ENCODE measurements around the gene TACC2.

TACC2 gene

GRCh38 chr10:122245136-122245535, 256.2 kb downstream of the TACC2 start:
- DNase-seq (ENCODE audit: insufficient read length, low spot score) (no peak), FAIRE-seq (no peak)
- TF ChIP-seq CTCF (IDR thresholded peaks at IDR 0.05; ENCODE audit: insufficient read depth, missing control alignments): no peak

- FAIRE-seq: no peak
- no peak for DNase-seq (ENCODE audit: insufficient read length, low spot score)
- TF ChIP-seq CTCF (IDR thresholded peaks at IDR 0.05; ENCODE audit: insufficient read depth, missing control alignments): no peak
These were observed 256.9 kb downstream of the TACC2 start for GRCh38 chr10:122245897-122246296.

- TF ChIP-seq CTCF (IDR thresholded peaks at IDR 0.05; ENCODE audit: insufficient read depth, missing control alignments): no peak
- no peak for FAIRE-seq
- no peak for DNase-seq (ENCODE audit: insufficient read length, low spot score)
These were observed 258.0 kb downstream of the TACC2 start for GRCh38 chr10:122246830-122247520.

- FAIRE-seq (no peak), DNase-seq (ENCODE audit: insufficient read length, low spot score) (no peak)
- no peak for TF ChIP-seq CTCF (IDR thresholded peaks at IDR 0.05; ENCODE audit: insufficient read depth, missing control alignments)
These were observed 259.7 kb downstream of the TACC2 start for GRCh38 chr10:122248356-122249302.

GRCh38 chr10:122249303-122249850, 260.4 kb downstream of the TACC2 start:
- no peak for TF ChIP-seq CTCF (IDR thresholded peaks at IDR 0.05; ENCODE audit: insufficient read depth, missing control alignments)
- DNase-seq (ENCODE audit: insufficient read length, low spot score) (no peak), FAIRE-seq (no peak)

- no peak for FAIRE-seq
- DNase-seq (ENCODE audit: insufficient read length, low spot score): no peak
- TF ChIP-seq CTCF (IDR thresholded peaks at IDR 0.05; ENCODE audit: insufficient read depth, missing control alignments): no peak
These were observed 261.2 kb downstream of the TACC2 start for GRCh38 chr10:122249991-122250750.

Measured in D721Med (cell line).